Measurements from ENCODE around the gene PLCH1. TPM values are rescaled to one million over a fixed set of nuclear protein-coding genes. Genes with fewer than 3 reads are reported as not detected.

Gene PLCH1
- total and polyA plus RNA-seq, 2 donors (not counting 1 experiment from before 2014, with no cell fraction given) = 0.27 TPM; not detected in 1

- CTCF ChIA-PET = interaction anchor here (2.4 kb wide), 1 partner anchor 41 kb away, joined by 5 read pairs; no protein-coding TSS in a partner anchor
- no peak overlapping the region for H3K4me2 ChIP-seq (replicated peaks; ENCODE audit: low read depth, low read length, poor library complexity, severe bottlenecking)
- no peaks in the 10 kb centered on the region for H3K9me3 Mint-ChIP-seq (ENCODE audit: insufficient read depth)
- POLR2A ChIA-PET = no interaction called here
- no peak overlapping the region for H2AFZ ChIP-seq (ENCODE audit: insufficient read depth, low read depth, low read length, poor library complexity, severe bottlenecking)
- H3K4me1 ChIP-seq (ENCODE audit: control insufficient read depth in 2 of 2, insufficient read depth in 2 of 2, low read length in 2 of 2) = no peaks in the 10 kb centered on the region
- H3K27ac Mint-ChIP-seq = no peak overlapping the region
- H3K27me3 Mint-ChIP-seq = no peaks in the 10 kb centered on the region
- H3K4me3 ChIP-seq (ENCODE audit: control extremely low read depth in 1 of 5, extremely low read depth in 1 of 5, insufficient read depth in 1 of 5, low read depth in 2 of 5, low read length in 4 of 5) = no peak overlapping the region
- H3K27ac ChIP-seq (ENCODE audit: low read length in 2 of 2) = no peak overlapping the region
- no peak for DNase-seq
- TF ChIP-seq CTCF (IDR thresholded peaks at IDR 0.05) (no peak), EZH2 (IDR thresholded peaks at IDR 0.05; ENCODE audit: borderline replicate concordance, insufficient read depth, low read depth, low read length, poor library complexity, severe bottlenecking) (no peak)
- H4K20me1 ChIP-seq (ENCODE audit: control insufficient read depth, insufficient read depth, low read length, poor library complexity, severe bottlenecking) = no peaks in the 10 kb centered on the region
- H3K9me3 ChIP-seq (ENCODE audit: control extremely low read depth in 1 of 3, control insufficient read depth in 2 of 3, insufficient read depth in 1 of 3, low read length in 2 of 3) = no peaks in the 10 kb centered on the region
- WGBS (ENCODE audit: insufficient coverage) = no CpG with 5 or more reads among the region's 1 CpG
- no peaks in the 10 kb centered on the region for H3K27me3 ChIP-seq (replicated peaks in 1 of 4; ENCODE audit: control extremely low read depth in 1 of 4, control insufficient read depth in 3 of 4, insufficient read depth in 4 of 4, low read length in 3 of 4)
- no peaks in the 10 kb centered on the region for H3K36me3 ChIP-seq (replicated peaks in 1 of 2; ENCODE audit: control extremely low read depth in 1 of 2, control insufficient read depth in 1 of 2, extremely low read depth in 1 of 2, insufficient read depth in 2 of 2, low read length in 1 of 2)
- H3K79me2 ChIP-seq (ENCODE audit: control insufficient read depth, insufficient read depth, low read length) = no peaks in the 10 kb centered on the region
- no peaks in the 10 kb centered on the region for H3K4me1 Mint-ChIP-seq
- H3K4me3 Mint-ChIP-seq = no peak overlapping the region
- no peak for ATAC-seq (ENCODE audit: low read depth)
- intact Hi-C loops (cut with micrococcal nuclease) = no loop called here
- no peak overlapping the region for H3K9ac ChIP-seq (ENCODE audit: low read length)
These were observed 83.8 kb downstream of the PLCH1 start for GRCh38 chr3:155661042-155661441.

- 75% methylated on average over 2 of the region's 4 CpGs for WGBS (ENCODE audit: insufficient coverage)
- ATAC-seq (ENCODE audit: low read depth) = no peak
- Histone ChIP-seq H3K9me3 (ENCODE audit: control extremely low read depth in 1 of 3, control insufficient read depth in 2 of 3, insufficient read depth in 1 of 3, low read length in 2 of 3) (no peaks in the 10 kb centered on the region), H3K4me3 (ENCODE audit: control extremely low read depth in 1 of 5, extremely low read depth in 1 of 5, insufficient read depth in 1 of 5, low read depth in 2 of 5, low read length in 4 of 5) (no peak overlapping the region), H3K27me3 (replicated peaks in 1 of 4; ENCODE audit: control extremely low read depth in 1 of 4, control insufficient read depth in 3 of 4, insufficient read depth in 4 of 4, low read length in 3 of 4) (no peaks in the 10 kb centered on the region), H3K27ac (ENCODE audit: low read length in 2 of 2) (no peak overlapping the region), H3K9ac (ENCODE audit: low read length) (no peak overlapping the region), H3K4me2 (replicated peaks; ENCODE audit: low read depth, low read length, poor library complexity, severe bottlenecking) (no peak overlapping the region), H4K20me1 (ENCODE audit: control insufficient read depth, insufficient read depth, low read length, poor library complexity, severe bottlenecking) (no peaks in the 10 kb centered on the region), H3K79me2 (ENCODE audit: control insufficient read depth, insufficient read depth, low read length) (no peaks in the 10 kb centered on the region), H3K4me1 (ENCODE audit: control insufficient read depth in 2 of 2, insufficient read depth in 2 of 2, low read length in 2 of 2) (no peaks in the 10 kb centered on the region), H2AFZ (ENCODE audit: insufficient read depth, low read depth, low read length, poor library complexity, severe bottlenecking) (no peak overlapping the region), H3K36me3 (replicated peaks in 1 of 2; ENCODE audit: control extremely low read depth in 1 of 2, control insufficient read depth in 1 of 2, extremely low read depth in 1 of 2, insufficient read depth in 2 of 2, low read length in 1 of 2) (no peaks in the 10 kb centered on the region)
- Mint-ChIP-seq H3K4me3 (no peak overlapping the region), H3K9me3 (ENCODE audit: insufficient read depth) (no peaks in the 10 kb centered on the region), H3K27ac (no peak overlapping the region), H3K27me3 (no peaks in the 10 kb centered on the region), H3K4me1 (no peaks in the 10 kb centered on the region)
- DNase-seq = no peak
- TF ChIP-seq EZH2 (IDR thresholded peaks at IDR 0.05; ENCODE audit: borderline replicate concordance, insufficient read depth, low read depth, low read length, poor library complexity, severe bottlenecking) (no peak), CTCF (IDR thresholded peaks at IDR 0.05) (no peak)
- ChIA-PET POLR2A (no interaction called here), CTCF (no interaction called here)
- intact Hi-C loops (cut with micrococcal nuclease) = no loop called here
These were observed 86.1 kb downstream of the PLCH1 start for GRCh38 chr3:155658671-155659261.

All from B cell (primary cell).